Erythroblast (primary cell): Measurements from ENCODE around the gene TGM3.

Experiments
- GATA1 ChIP-seq: IDR thresholded peaks from 2 replicates; pipeline ENCODE4 v1.6.1; 2011; ENCODE audit warnings: low read depth, mild to moderate bottlenecking, control low read depth, low read length, moderate library complexity
- POLR2A ChIP-seq: IDR thresholded peaks from 2 replicates; pipeline ENCODE4 v1.6.1; 2011; ENCODE audit warnings: mild to moderate bottlenecking, low read length

GRCh38 chr20:2252419-2252997 is 43.3 kb upstream of the TGM3 start:
- TF ChIP-seq POLR2A (no peak), GATA1 (no peak)
